Smooth muscle cell (in vitro differentiated cells): ENCODE data around the gene SMPD2. TPM values are rescaled to one million over a fixed set of nuclear protein-coding genes. Genes with fewer than 3 reads are reported as not detected.

Source experiments
- DNase-seq: peaks from one replicate; lab custom pipeline; 2025; ENCODE audit not compliant: unreplicated experiment; lab: John Stamatoyannopoulos, UW
- H2AFZ ChIP-seq: fragments of 200-600 bp; sonication (generic); 2 replicates; pipeline ENCODE4 v1.6.0; 2016; ENCODE audit warnings: antibody characterized with exemption, low read depth, mild to moderate bottlenecking
- H3F3A ChIP-seq: fragments of 200-600 bp; sonication (generic); 2 replicates; pipeline ENCODE4 v1.6.0; 2017; ENCODE audit warnings: antibody characterized with exemption, low read depth
- H3K27ac ChIP-seq: fragments of 200-600 bp; sonication (generic); 2 replicates; pipeline ENCODE4 v1.5.1; 2016; ENCODE audit warnings: low read depth, mild to moderate bottlenecking
- H3K27me3 ChIP-seq: fragments of 200-600 bp; sonication (generic); 2 replicates; pipeline ENCODE4 v1.6.1; 2016; ENCODE audit warnings: low read depth, mild to moderate bottlenecking
- H3K36me3 ChIP-seq: fragments of 200-600 bp; sonication (generic); 2 replicates; pipeline ENCODE4 v1.5.1; 2016; ENCODE audit warnings: low read depth
- H3K4me1 ChIP-seq: fragments of 200-600 bp; sonication (generic); 2 replicates; pipeline ENCODE4 v1.5.1; 2016; ENCODE audit warnings: low read depth
- H3K4me2 ChIP-seq: fragments of 200-600 bp; sonication (generic); 2 replicates; pipeline ENCODE4 v1.6.0; 2016; ENCODE audit warnings: mild to moderate bottlenecking
- H3K4me3 ChIP-seq: fragments of 200-600 bp; sonication (generic); 2 replicates; pipeline ENCODE4 v1.5.1; 2016; ENCODE audit warnings: mild to moderate bottlenecking
- H3K79me2 ChIP-seq: fragments of 200-600 bp; sonication (generic); 2 replicates; pipeline ENCODE4 v1.6.0; 2016; ENCODE audit warnings: low read depth, mild to moderate bottlenecking
- H3K9ac ChIP-seq: fragments of 200-600 bp; sonication (generic); 2 replicates; pipeline ENCODE4 v1.6.0; 2016; ENCODE audit warnings: low read depth
- H3K9me3 ChIP-seq: fragments of 200-600 bp; sonication (generic); replicated peaks from 2 replicates; pipeline ENCODE4 v1.5.1; 2016; ENCODE audit warnings: low read depth
- H4K20me1 ChIP-seq: fragments of 200-600 bp; sonication (generic); 2 replicates; pipeline ENCODE4 v1.6.0; 2016; ENCODE audit warnings: low read depth
- WGBS: methylation state at CpG from one replicate; pipeline ENCODE4 v1.1.7; 2016; ENCODE audit warnings: low lambda C conversion rate; 5-methylcytosine and 5-hydroxymethylcytosine counted together
- polyA plus RNA-seq: library from polyadenylated mRNA; unstranded; fragments of >200 nt; fragmentation: Nextera tagmentation; extraction: Ambion mirVana; gene quantifications from 2 replicates; pipeline ENCODE4 v1.2.1, GENCODE V29; 2016
- total RNA-seq: library from RNA; depleted of rRNA; stranded (reverse); fragments of >200 nt; gene quantifications from 2 replicates; pipeline ENCODE4 v1.2.3, GENCODE V29; 2014
- TF ChIP-seq, protein P1 (sequence below): fragments of 200-600 bp; sonication (generic); IDR thresholded peaks from 2 replicates; pipeline ENCODE4 v1.5.1; 2017; ENCODE audit warnings: borderline replicate concordance, mild to moderate bottlenecking, antibody characterized with exemption; ENCODE audit not compliant: insufficient read depth, poor library complexity, severe bottlenecking

Gene SMPD2
- total and polyA plus RNA-seq, 2 experiments from 2014 or later = 1.4 to 6.4 TPM

DNA sequence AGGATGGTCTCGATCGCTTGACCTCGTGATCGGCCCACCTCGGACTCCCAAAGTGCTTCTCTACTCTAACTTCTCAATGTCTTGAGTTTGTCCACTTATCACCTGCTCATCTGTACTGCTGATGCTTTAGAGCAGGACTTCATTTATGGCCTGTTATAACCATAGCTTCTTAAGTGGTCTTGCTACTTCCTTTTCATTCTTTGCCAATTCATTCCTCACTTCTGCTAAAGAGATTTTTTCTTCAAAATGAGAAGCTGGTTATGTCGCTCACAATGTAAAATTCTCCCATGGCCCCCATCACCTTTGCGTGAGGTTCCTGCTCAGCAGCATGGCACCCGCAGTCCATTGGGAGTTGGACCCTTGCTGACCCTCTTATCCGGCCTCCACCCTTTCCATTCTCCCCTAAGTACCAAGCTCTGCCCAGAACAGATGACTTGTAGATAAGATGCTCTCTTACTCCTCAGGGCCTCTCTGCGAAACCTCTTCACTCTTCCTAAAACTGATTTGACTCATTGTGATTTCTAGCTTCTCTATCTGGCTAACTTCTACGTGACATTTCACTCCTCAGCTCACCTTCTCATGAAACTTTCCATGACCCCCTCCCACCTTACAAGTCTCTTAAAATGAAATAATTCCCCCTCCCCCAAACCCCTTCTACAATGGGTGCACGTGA, 44.3 kb upstream of the SMPD2 start:
- Histone ChIP-seq H2AFZ (no peak overlapping the region), H3K27ac (no peak overlapping the region), H3K9ac (no peak overlapping the region), H3K36me3 (no peaks in the 10 kb centered on the region), H3K79me2 (no peaks in the 10 kb centered on the region), H3K27me3 (no peaks in the 10 kb centered on the region), H3K9me3 (no peaks in the 10 kb centered on the region), H4K20me1 (no peaks in the 10 kb centered on the region), H3K4me3 (no peak overlapping the region), H3F3A (no peaks in the 10 kb centered on the region), H3K4me1 (no peaks in the 10 kb centered on the region), H3K4me2 (no peak overlapping the region)
- DNase-seq = no peak
- TF ChIP-seq, protein P1, sequence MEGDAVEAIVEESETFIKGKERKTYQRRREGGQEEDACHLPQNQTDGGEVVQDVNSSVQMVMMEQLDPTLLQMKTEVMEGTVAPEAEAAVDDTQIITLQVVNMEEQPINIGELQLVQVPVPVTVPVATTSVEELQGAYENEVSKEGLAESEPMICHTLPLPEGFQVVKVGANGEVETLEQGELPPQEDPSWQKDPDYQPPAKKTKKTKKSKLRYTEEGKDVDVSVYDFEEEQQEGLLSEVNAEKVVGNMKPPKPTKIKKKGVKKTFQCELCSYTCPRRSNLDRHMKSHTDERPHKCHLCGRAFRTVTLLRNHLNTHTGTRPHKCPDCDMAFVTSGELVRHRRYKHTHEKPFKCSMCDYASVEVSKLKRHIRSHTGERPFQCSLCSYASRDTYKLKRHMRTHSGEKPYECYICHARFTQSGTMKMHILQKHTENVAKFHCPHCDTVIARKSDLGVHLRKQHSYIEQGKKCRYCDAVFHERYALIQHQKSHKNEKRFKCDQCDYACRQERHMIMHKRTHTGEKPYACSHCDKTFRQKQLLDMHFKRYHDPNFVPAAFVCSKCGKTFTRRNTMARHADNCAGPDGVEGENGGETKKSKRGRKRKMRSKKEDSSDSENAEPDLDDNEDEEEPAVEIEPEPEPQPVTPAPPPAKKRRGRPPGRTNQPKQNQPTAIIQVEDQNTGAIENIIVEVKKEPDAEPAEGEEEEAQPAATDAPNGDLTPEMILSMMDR = no peak
- WGBS = 89% methylated on average over 12 of the region's 12 CpGs

DNA sequence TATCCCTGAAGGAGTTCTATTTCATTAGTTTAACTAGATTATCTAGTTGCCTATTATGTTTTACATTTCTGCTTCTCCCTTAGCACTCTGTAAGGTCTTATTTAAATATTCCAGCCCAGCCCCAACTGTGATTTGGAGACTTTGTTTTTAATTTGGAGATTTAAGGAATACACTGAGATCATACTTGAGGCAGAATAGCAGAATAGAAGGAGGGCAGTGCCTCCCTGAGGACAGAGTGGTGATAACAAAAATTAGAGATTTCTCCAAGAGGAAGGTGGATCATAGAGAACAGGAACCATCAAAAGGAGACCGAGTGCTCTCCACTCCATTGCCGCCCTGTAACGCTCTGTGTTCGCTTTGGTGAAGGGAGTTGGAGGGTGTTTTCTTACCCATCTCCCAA, 43.5 kb upstream of the SMPD2 start:
- TF ChIP-seq, protein P1 = peak; percentile 18
- Histone ChIP-seq H3K27ac (no peak overlapping the region), H3F3A (no peaks in the 10 kb centered on the region), H3K27me3 (no peaks in the 10 kb centered on the region), H3K36me3 (no peaks in the 10 kb centered on the region), H3K9me3 (no peaks in the 10 kb centered on the region), H3K4me3 (no peak overlapping the region), H3K79me2 (no peaks in the 10 kb centered on the region), H2AFZ (no peak overlapping the region), H3K4me1 (no peaks in the 10 kb centered on the region), H3K9ac (no peak overlapping the region), H3K4me2 (no peak overlapping the region), H4K20me1 (no peaks in the 10 kb centered on the region)
- WGBS = 86% methylated on average over 4 of the region's 4 CpGs
- no peak for DNase-seq

DNA sequence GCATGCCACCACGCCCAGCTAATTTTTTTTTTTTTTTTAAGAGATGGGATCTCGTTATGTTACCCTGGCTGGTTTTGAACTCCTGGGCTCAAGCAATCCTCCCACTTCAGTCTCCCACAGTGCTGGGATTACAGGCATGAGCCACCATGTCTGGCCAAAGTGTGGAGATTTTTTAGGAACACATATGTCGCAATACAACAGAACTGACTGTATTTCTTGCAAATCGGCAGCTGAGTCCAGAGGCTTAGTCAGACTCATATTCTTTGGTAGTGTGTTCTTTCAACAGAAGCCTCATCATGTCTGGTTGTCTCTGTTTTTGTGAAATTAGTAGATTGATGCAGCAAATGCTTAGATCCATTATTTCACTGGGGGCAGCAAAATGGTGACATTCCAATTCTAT, 34.3 kb upstream of the SMPD2 start:
- no peak for DNase-seq
- H3K9me3 ChIP-seq = no peaks in the 10 kb centered on the region
- H3K27me3 ChIP-seq = no peaks in the 10 kb centered on the region
- no peak overlapping the region for H3K4me2 ChIP-seq
- no peak overlapping the region for H2AFZ ChIP-seq
- peaks cover 9% of the 10 kb centered on the region for H3K4me1 ChIP-seq
- no peaks in the 10 kb centered on the region for H3K36me3 ChIP-seq
- no peaks in the 10 kb centered on the region for H4K20me1 ChIP-seq
- H3K79me2 ChIP-seq = no peaks in the 10 kb centered on the region
- WGBS = 56% methylated on average over 4 of the region's 4 CpGs
- no peak overlapping the region for H3K27ac ChIP-seq
- no peak overlapping the region for H3K4me3 ChIP-seq
- no peaks in the 10 kb centered on the region for H3F3A ChIP-seq
- no peak overlapping the region for H3K9ac ChIP-seq
- TF ChIP-seq, protein P1 = no peak

DNA sequence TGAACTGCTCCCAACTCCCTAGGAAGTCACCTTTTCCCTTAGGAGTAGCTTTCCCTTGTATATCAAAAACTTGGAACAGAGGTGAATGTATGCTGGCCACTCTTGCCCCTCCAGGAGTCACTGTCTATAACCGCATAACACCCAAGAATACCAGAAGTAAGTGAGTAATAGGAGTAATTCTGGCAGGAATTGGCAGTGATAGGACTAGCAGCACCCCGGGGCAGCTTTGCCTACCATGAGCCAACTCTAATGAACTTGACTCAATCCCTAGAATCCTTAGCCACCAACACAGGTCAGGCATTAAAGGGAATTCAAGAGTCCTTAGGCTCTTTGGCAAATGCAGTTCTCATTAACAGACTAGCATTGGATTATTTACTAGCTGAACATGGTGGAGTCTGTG, 29.5 kb upstream of the SMPD2 start:
- no peaks in the 10 kb centered on the region for H3K79me2 ChIP-seq
- no peak overlapping the region for H2AFZ ChIP-seq
- H3F3A ChIP-seq = no peaks in the 10 kb centered on the region
- H3K4me1 ChIP-seq = no peaks in the 10 kb centered on the region
- DNase-seq = no peak
- no peak overlapping the region for H3K9ac ChIP-seq
- no peaks in the 10 kb centered on the region for H3K9me3 ChIP-seq
- no peaks in the 10 kb centered on the region for H3K27me3 ChIP-seq
- no peak overlapping the region for H3K4me3 ChIP-seq
- no peak overlapping the region for H3K4me2 ChIP-seq
- 93% methylated on average over 2 of the region's 2 CpGs for WGBS
- H4K20me1 ChIP-seq = no peaks in the 10 kb centered on the region
- TF ChIP-seq, protein P1 = no peak
- no peak overlapping the region for H3K27ac ChIP-seq
- H3K36me3 ChIP-seq = no peaks in the 10 kb centered on the region
